HepG2 (cell line): ENCODE data around the gene TBCCD1. TPM values are rescaled to one million over a fixed set of nuclear protein-coding genes. Genes with fewer than 3 reads are reported as not detected.

Source experiments
- FOXO1 ChIP-seq: sonication (generic); formaldehyde crosslinking; IDR thresholded peaks from 2 replicates; pipeline ENCODE4 v1.4.0; 2020; ENCODE audit warnings: missing genetic modification reagents
- HNRNPL ChIP-seq: fragments of 200-400 bp; formaldehyde crosslinking; IDR thresholded peaks from 2 replicates; pipeline ENCODE4 v1.6.1; 2017; ENCODE audit warnings: mild to moderate bottlenecking, low read depth, low read length
- HOXA3 ChIP-seq: sonication (generic); formaldehyde crosslinking; IDR thresholded peaks from 2 replicates; pipeline ENCODE4 v1.5.0; 2020; ENCODE audit warnings: missing genetic modification reagents
- MAFF ChIP-seq: IDR thresholded peaks from 2 replicates; pipeline ENCODE4 v1.6.1; 2011; ENCODE audit warnings: low read depth, low read length, improper control_type of control experiment
- PAX8 ChIP-seq: sonication (generic); formaldehyde crosslinking; IDR thresholded peaks from 2 replicates; pipeline ENCODE4 v1.8.0; 2022; ENCODE audit warnings: mild to moderate bottlenecking, missing genetic modification reagents, borderline replicate concordance
- RBFOX2 ChIP-seq: fragments of 200-400 bp; formaldehyde crosslinking; IDR thresholded peaks from 2 replicates; pipeline ENCODE4 v1.6.1; 2017; ENCODE audit warnings: low read depth, mild to moderate bottlenecking, low read length
- RBM22 ChIP-seq: fragments of 200-400 bp; formaldehyde crosslinking; optimal IDR thresholded peaks from 2 replicates; pipeline ENCODE3; 2017; ENCODE audit warnings: mild to moderate bottlenecking, low read length, moderate library complexity
- SMAD3 ChIP-seq: sonication (generic); formaldehyde crosslinking; IDR thresholded peaks from 2 replicates; pipeline ENCODE4 v1.4.0; 2020; ENCODE audit warnings: missing genetic modification reagents
- SOX6 ChIP-seq, 2 experiments: fragments of 450-650 bp in 1 of 2; sonication (generic) in 1 of 2; formaldehyde crosslinking in 1 of 2; IDR thresholded peaks; 2 replicates each; pipeline versions ENCODE4 v1.4.0 to v1.6.1; 2017 to 2020; ENCODE audit warnings: antibody characterized with exemption in 1 of 2, mild to moderate bottlenecking in 1 of 2, missing genetic modification reagents in 1 of 2
- ZBTB3 ChIP-seq: sonication (generic); formaldehyde crosslinking; IDR thresholded peaks from 2 replicates; pipeline ENCODE4 v1.4.0; 2020; ENCODE audit warnings: low read depth, mild to moderate bottlenecking, moderate library complexity, missing genetic modification reagents, borderline replicate concordance
- ZC3H4 ChIP-seq: sonication (generic); formaldehyde crosslinking; IDR thresholded peaks from 2 replicates; pipeline ENCODE4 v1.4.0; 2020; ENCODE audit warnings: missing genetic modification reagents, borderline replicate concordance
- ZNF850 ChIP-seq: sonication (generic); formaldehyde crosslinking; conservative IDR thresholded peaks from 2 replicates; pipeline ENCODE4 v1.9.0; 2021; ENCODE audit warnings: mild to moderate bottlenecking, missing genetic modification reagents
- polyA plus RNA-seq, 8 experiments: library from polyadenylated mRNA; depleted of rRNA in 3 of 8; stranded (reverse) in 7 of 8; unstranded in 1 of 8; fragments of >200 nt; fragmentation: Illumina TruSeq in 4 of 8; extraction: Trizol in 4 of 8; gene quantifications; 2 replicates each; pipeline versions ENCODE4 v1.2.1 to v1.2.3, GENCODE V29; 2011 to 2016; ENCODE audit warnings: low read depth in 4 of 8, missing spikeins in 1 of 8, mixed read lengths in 1 of 8; ENCODE audit not compliant: insufficient read depth in 1 of 8
- total RNA-seq, 5 experiments: library from RNA; depleted of rRNA; stranded (reverse); fragments of >200 nt; fragmentation: Illumina TruSeq; extraction: Trizol; gene quantifications; 2 replicates each; pipeline ENCODE4 v1.2.3, GENCODE V29; 2016; ENCODE audit warnings: low read depth in 1 of 5
- TF ChIP-seq, protein P1 (sequence below): sonication (generic); formaldehyde crosslinking; IDR thresholded peaks from 2 replicates; pipeline ENCODE4 v1.5.1; 2020; ENCODE audit warnings: missing genetic modification reagents, mild to moderate bottlenecking, borderline replicate concordance
- TF ChIP-seq, protein P2 (sequence below): sonication (generic); formaldehyde crosslinking; IDR thresholded peaks from 2 replicates; pipeline ENCODE4 v1.4.0; 2020; ENCODE audit warnings: mild to moderate bottlenecking, low read depth, missing genetic modification reagents
- TF ChIP-seq, protein P3 (sequence below): sonication (generic); formaldehyde crosslinking; IDR thresholded peaks from 2 replicates; pipeline ENCODE4 v1.8.1; 2023; ENCODE audit warnings: mild to moderate bottlenecking, missing genetic modification reagents, borderline replicate concordance
- TF ChIP-seq, protein P4 (sequence below), 2 experiments: IDR thresholded peaks; 2 replicates each; pipeline ENCODE4 v1.6.1; 2011 to 2012; ENCODE audit warnings: low read length in 2 of 2, borderline replicate concordance in 1 of 2, low read depth in 1 of 2, mild to moderate bottlenecking in 1 of 2, moderate library complexity in 1 of 2
- TF ChIP-seq, protein P5 (sequence below): IDR thresholded peaks from 2 replicates; pipeline ENCODE4 v1.6.1; 2016; ENCODE audit warnings: low read depth, control low read depth
- TF ChIP-seq, protein P6 (sequence below): IDR thresholded peaks from 2 replicates; pipeline ENCODE4 v1.6.1; 2016; ENCODE audit warnings: missing compliant biosample characterization, missing genetic modification reagents, borderline replicate concordance
- TF ChIP-seq, protein P7 (sequence below): IDR thresholded peaks from 2 replicates; pipeline ENCODE4 v1.6.1; 2016; ENCODE audit warnings: mild to moderate bottlenecking

The TBCCD1 gene
- total and polyA plus RNA-seq, 2 of the 13 experiments (the other 11 are each of a cell fraction or from before 2014, with no cell fraction given): 13.6 to 16.2 TPM

DNA sequence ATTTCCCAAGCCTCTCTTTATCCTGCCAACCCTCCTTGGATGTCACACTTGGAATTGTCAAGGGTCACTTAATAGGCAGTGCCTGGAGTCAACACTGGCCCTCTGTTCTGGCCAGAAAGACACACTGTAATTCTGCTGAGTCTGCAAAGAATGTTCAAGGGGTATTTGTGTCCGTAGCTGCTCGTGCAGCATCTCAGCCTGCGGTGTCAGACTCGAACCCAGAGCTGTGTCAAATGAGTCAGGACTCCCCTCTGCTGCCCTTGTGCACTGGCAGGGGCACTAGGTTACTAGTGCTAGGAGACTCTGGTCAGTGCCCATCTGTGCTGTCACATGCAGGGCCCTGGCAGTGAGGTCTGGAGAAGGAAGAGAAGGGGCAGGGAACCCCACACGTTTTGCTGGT is 44.9 kb upstream of the TBCCD1 start (continued):
- TF ChIP-seq, protein P1, sequence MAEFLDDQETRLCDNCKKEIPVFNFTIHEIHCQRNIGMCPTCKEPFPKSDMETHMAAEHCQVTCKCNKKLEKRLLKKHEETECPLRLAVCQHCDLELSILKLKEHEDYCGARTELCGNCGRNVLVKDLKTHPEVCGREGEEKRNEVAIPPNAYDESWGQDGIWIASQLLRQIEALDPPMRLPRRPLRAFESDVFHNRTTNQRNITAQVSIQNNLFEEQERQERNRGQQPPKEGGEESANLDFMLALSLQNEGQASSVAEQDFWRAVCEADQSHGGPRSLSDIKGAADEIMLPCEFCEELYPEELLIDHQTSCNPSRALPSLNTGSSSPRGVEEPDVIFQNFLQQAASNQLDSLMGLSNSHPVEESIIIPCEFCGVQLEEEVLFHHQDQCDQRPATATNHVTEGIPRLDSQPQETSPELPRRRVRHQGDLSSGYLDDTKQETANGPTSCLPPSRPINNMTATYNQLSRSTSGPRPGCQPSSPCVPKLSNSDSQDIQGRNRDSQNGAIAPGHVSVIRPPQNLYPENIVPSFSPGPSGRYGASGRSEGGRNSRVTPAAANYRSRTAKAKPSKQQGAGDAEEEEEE (CRISPR knock-in tag): no peak
- TF ChIP-seq MAFF (peak; percentile 98), ZC3H4 (CRISPR knock-in tag) (0 out of 2 replicates have a peak, but pooled peaks have one; percentile 35), ZNF850 (CRISPR knock-in tag) (0 out of 2 replicates have a peak, but pooled peaks have one; percentile 11), RBM22 (peak; percentile 24), FOXO1 (CRISPR knock-in tag) (peak; percentile 32; the same call in 1 of the 2 replicates), PAX8 (CRISPR knock-in tag) (no peak), RBFOX2 (peak; percentile 62), HNRNPL (0 out of 2 replicates have a peak, but pooled peaks have one; percentile 32), HOXA3 (CRISPR knock-in tag) (no peak), ZBTB3 (no peak), SOX6 (IDR thresholded peaks at IDR 0.05) (no peak), SOX6 (CRISPR knock-in tag; IDR thresholded peaks at IDR 0.05) (no peak), SMAD3 (0 out of 2 replicates have a peak, but pooled peaks have one; percentile 27)
- TF ChIP-seq, protein P2, sequence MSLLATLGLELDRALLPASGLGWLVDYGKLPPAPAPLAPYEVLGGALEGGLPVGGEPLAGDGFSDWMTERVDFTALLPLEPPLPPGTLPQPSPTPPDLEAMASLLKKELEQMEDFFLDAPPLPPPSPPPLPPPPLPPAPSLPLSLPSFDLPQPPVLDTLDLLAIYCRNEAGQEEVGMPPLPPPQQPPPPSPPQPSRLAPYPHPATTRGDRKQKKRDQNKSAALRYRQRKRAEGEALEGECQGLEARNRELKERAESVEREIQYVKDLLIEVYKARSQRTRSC: no peak
- TF ChIP-seq, protein P3, sequence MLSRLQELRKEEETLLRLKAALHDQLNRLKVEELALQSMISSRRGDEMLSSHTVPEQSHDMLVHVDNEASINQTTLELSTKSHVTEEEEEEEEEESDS: no peak
- TF ChIP-seq, protein P4, sequence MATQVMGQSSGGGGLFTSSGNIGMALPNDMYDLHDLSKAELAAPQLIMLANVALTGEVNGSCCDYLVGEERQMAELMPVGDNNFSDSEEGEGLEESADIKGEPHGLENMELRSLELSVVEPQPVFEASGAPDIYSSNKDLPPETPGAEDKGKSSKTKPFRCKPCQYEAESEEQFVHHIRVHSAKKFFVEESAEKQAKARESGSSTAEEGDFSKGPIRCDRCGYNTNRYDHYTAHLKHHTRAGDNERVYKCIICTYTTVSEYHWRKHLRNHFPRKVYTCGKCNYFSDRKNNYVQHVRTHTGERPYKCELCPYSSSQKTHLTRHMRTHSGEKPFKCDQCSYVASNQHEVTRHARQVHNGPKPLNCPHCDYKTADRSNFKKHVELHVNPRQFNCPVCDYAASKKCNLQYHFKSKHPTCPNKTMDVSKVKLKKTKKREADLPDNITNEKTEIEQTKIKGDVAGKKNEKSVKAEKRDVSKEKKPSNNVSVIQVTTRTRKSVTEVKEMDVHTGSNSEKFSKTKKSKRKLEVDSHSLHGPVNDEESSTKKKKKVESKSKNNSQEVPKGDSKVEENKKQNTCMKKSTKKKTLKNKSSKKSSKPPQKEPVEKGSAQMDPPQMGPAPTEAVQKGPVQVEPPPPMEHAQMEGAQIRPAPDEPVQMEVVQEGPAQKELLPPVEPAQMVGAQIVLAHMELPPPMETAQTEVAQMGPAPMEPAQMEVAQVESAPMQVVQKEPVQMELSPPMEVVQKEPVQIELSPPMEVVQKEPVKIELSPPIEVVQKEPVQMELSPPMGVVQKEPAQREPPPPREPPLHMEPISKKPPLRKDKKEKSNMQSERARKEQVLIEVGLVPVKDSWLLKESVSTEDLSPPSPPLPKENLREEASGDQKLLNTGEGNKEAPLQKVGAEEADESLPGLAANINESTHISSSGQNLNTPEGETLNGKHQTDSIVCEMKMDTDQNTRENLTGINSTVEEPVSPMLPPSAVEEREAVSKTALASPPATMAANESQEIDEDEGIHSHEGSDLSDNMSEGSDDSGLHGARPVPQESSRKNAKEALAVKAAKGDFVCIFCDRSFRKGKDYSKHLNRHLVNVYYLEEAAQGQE (IDR thresholded peaks at IDR 0.05; ENCODE audit: borderline replicate concordance in 1 of 2, low read depth in 1 of 2, low read length in 2 of 2): no peak
- TF ChIP-seq, protein P5, sequence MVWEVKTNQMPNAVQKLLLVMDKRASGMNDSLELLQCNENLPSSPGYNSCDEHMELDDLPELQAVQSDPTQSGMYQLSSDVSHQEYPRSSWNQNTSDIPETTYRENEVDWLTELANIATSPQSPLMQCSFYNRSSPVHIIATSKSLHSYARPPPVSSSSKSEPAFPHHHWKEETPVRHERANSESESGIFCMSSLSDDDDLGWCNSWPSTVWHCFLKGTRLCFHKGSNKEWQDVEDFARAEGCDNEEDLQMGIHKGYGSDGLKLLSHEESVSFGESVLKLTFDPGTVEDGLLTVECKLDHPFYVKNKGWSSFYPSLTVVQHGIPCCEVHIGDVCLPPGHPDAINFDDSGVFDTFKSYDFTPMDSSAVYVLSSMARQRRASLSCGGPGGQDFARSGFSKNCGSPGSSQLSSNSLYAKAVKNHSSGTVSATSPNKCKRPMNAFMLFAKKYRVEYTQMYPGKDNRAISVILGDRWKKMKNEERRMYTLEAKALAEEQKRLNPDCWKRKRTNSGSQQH (CRISPR knock-in tag): 0 out of 2 replicates have a peak, but pooled peaks have one; percentile 5
- TF ChIP-seq, protein P6, sequence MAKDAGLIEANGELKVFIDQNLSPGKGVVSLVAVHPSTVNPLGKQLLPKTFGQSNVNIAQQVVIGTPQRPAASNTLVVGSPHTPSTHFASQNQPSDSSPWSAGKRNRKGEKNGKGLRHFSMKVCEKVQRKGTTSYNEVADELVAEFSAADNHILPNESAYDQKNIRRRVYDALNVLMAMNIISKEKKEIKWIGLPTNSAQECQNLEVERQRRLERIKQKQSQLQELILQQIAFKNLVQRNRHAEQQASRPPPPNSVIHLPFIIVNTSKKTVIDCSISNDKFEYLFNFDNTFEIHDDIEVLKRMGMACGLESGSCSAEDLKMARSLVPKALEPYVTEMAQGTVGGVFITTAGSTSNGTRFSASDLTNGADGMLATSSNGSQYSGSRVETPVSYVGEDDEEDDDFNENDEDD (CRISPR knock-in tag): 0 out of 2 replicates have a peak, but pooled peaks have one; percentile 3
- TF ChIP-seq, protein P7, sequence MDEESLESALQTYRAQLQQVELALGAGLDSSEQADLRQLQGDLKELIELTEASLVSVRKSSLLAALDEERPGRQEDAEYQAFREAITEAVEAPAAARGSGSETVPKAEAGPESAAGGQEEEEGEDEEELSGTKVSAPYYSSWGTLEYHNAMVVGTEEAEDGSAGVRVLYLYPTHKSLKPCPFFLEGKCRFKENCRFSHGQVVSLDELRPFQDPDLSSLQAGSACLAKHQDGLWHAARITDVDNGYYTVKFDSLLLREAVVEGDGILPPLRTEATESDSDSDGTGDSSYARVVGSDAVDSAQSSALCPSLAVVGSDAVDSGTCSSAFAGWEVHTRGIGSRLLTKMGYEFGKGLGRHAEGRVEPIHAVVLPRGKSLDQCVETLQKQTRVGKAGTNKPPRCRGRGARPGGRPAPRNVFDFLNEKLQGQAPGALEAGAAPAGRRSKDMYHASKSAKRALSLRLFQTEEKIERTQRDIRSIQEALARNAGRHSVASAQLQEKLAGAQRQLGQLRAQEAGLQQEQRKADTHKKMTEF (CRISPR knock-in tag): no peak
- TF ChIP-seq, all 625 proteins: peak for 15
